Keratinocyte (primary cell): Measurements from ENCODE around the gene MACF1. TPM values are rescaled to one million over a fixed set of nuclear protein-coding genes. Genes with fewer than 3 reads are reported as not detected.

Experiments
- DNase-seq: peaks from one replicate; pipeline ENCODE4 v3.0.0-alpha.2; 2011; ENCODE audit warnings: low read depth, missing footprints, low spot score
- FAIRE-seq: peaks from 2 replicates; lab custom pipeline; 2011; peaks lifted over from hg19 to GRCh38; lab: Jason Lieb, UNC
- H2AFZ ChIP-seq: 2 replicates; pipeline ENCODE4 v1.6.0; 2012; ENCODE audit warnings: low read length, control low read depth, inconsistent platforms; ENCODE audit not compliant: control insufficient read depth
- H3K27ac ChIP-seq: 2 replicates; pipeline ENCODE4 v1.5.1; 2011; ENCODE audit warnings: low read length; ENCODE audit not compliant: control insufficient read depth, insufficient read depth
- H3K27me3 ChIP-seq: 3 replicates; pipeline ENCODE4 v1.6.0; 2011; ENCODE audit warnings: low read length; ENCODE audit not compliant: control insufficient read depth, insufficient read depth; ENCODE audit errors: extremely low read depth
- H3K36me3 ChIP-seq, 2 experiments: 2 replicates in 1 of 2; 3 replicates in 1 of 2; pipeline ENCODE4 v1.5.1; 2011; ENCODE audit warnings: low read length in 2 of 2, mild to moderate bottlenecking in 1 of 2; ENCODE audit not compliant: control insufficient read depth in 2 of 2, insufficient read depth in 2 of 2; ENCODE audit errors: extremely low read depth in 1 of 2
- H3K4me1 ChIP-seq: 3 replicates; pipeline ENCODE4 v1.5.1; 2011; ENCODE audit warnings: low read length; ENCODE audit not compliant: control insufficient read depth, insufficient read depth; ENCODE audit errors: extremely low read depth
- H3K4me2 ChIP-seq: 3 replicates; pipeline ENCODE4 v1.6.0; 2011; ENCODE audit warnings: low read depth, low read length; ENCODE audit not compliant: control insufficient read depth, insufficient read depth; ENCODE audit errors: extremely low read depth
- H3K4me3 ChIP-seq, 3 experiments: fragments of 200-600 bp in 1 of 3; sonication (generic) in 1 of 3; 2 replicates in 2 of 3; 3 replicates in 1 of 3; pipeline ENCODE4 v1.5.1; 2011 to 2016; ENCODE audit warnings: low read length in 3 of 3, mild to moderate bottlenecking in 3 of 3, control low read depth in 2 of 3, inconsistent platforms in 1 of 3, low read depth in 1 of 3, mixed read lengths in 1 of 3, mixed run types in 1 of 3, moderate library complexity in 1 of 3; ENCODE audit not compliant: control insufficient read depth in 2 of 3, insufficient read depth in 2 of 3; ENCODE audit errors: extremely low read depth in 1 of 3
- H3K79me2 ChIP-seq: 2 replicates; pipeline ENCODE4 v1.6.0; 2012; ENCODE audit warnings: low read length; ENCODE audit not compliant: control insufficient read depth, insufficient read depth
- H3K9ac ChIP-seq: 3 replicates; pipeline ENCODE4 v1.6.0; 2011; ENCODE audit warnings: low read length; ENCODE audit not compliant: control insufficient read depth, insufficient read depth; ENCODE audit errors: extremely low read depth
- H3K9me1 ChIP-seq: 3 replicates; pipeline ENCODE4 v1.6.0; 2011; ENCODE audit warnings: low read length; ENCODE audit not compliant: control insufficient read depth, insufficient read depth; ENCODE audit errors: extremely low read depth
- H3K9me3 ChIP-seq: 2 replicates; pipeline ENCODE4 v1.5.1; 2012; ENCODE audit warnings: low read depth, low read length; ENCODE audit not compliant: control insufficient read depth
- H4K20me1 ChIP-seq: 3 replicates; pipeline ENCODE4 v1.6.0; 2011; ENCODE audit warnings: low read length; ENCODE audit not compliant: control insufficient read depth, insufficient read depth; ENCODE audit errors: extremely low read depth
- EZH2 ChIP-seq: IDR thresholded peaks from one replicate; pipeline ENCODE4 v1.6.1; 2012; ENCODE audit warnings: inconsistent platforms, mild to moderate bottlenecking, low read length, moderate library complexity
- dilution Hi-C: fragments of 300-500 bp; cut with MboI; formaldehyde crosslinking; loops from one replicate; pipeline ENCODE4 v1.7.0; 2020; ENCODE audit warnings: low sequenced_read_pairs; ENCODE audit not compliant: extremely low pct_ligation_motif_present
- polyA plus RNA-seq, 5 experiments: library from polyadenylated mRNA; depleted of rRNA in 3 of 5; stranded (reverse) in 3 of 5; stranded (forward) in 1 of 5; unstranded in 1 of 5; fragments of >200 nt; gene quantifications; 1 replicate in 1 of 5; 2 replicates in 3 of 5; 3 replicates in 1 of 5; pipeline versions ENCODE4 v1.2.1 to v1.2.3, GENCODE V29; 2011 to 2012; ENCODE audit warnings: missing spikeins in 2 of 5, low read depth in 1 of 5, low replicate concordance in 1 of 5
- TF ChIP-seq, protein P1 (sequence below), 3 experiments: IDR thresholded peaks in 1 of 3; conservative IDR thresholded peaks in 1 of 3; optimal IDR thresholded peaks in 1 of 3; 2 replicates in 2 of 3; 3 replicates in 1 of 3; pipeline versions ENCODE3 to v1.5.1; 2011; ENCODE audit warnings: low read length in 3 of 3, mild to moderate bottlenecking in 3 of 3, moderate library complexity in 2 of 3, control low read depth in 1 of 3, inconsistent platforms in 1 of 3; ENCODE audit not compliant: insufficient read depth in 2 of 3; ENCODE audit errors: extremely low read depth in 1 of 3

The MACF1 gene
- polyA plus RNA-seq, 1 donor (not counting 4 experiments of a cell fraction or from before 2014, with no cell fraction given) = 111 TPM

DNA sequence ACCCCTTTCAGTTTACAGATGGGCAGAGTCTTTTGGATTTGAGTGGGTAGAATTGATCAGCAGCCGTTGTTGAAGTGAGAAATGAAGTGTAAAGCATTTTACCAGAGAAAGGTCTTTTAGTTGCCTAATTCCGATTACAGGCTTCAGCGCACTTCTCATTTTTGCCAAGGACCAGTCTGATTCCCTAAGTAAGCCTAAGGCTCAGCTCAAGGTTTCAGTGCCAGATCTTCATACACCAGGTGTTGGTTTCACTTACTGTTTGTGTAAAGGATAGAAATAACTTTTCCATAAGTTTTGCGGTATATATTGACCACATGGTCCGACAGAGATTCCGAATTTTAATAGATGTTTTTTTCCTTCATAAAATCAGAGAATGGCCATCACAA, 203.0 kb downstream of the MACF1 start:
- FAIRE-seq = no peak
- H3K4me2 ChIP-seq = peak overlapping the region; percentile 94

DNA sequence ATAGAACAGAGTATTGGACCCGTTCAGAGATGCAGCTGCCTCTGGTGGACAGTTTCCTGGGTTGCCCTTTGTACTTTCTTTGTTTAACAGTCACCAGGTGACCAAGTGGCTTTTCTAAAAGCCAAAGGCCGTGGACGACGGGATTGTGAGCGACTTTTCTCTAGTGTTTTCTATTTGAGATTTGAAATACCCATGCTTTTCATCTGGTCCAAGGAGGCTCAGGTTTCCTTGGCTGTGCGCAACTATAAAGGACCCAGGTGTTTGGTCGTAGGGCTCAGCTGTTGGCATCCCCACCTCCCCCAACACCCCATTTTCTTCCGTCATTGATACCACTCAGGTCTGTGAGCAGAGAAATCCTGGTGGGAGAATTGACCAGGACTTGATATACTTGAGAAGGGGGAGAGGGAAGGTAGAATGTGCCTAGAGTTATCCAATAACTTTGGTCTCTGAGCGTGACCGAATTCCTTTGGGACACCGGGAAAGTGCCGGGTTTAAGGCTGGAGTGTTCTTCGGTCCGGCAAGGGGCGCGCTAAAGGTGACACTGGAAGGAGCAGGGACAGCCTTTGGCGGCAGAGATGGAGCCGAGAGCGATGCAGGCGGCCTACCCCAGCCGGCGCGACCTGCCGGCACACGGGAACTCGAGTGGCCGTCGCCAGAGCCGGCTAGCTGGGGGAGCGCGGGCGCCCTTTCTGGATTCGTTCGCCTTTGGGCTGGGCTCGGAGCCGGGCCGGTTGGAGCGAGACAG, 203.6 kb downstream of the MACF1 start:
- FAIRE-seq (no peak), DNase-seq (no peak)
- Histone ChIP-seq H2AFZ (peak overlapping the region; percentile 2), H3K9ac (peak overlapping the region; percentile 80), H3K36me3 (peaks cover 4 to 24% of the 10 kb centered on the region in 2 experiments), H3K4me3 (peak overlapping the region; percentile 47 to 79 (median 71)), H3K9me1 (peaks cover 3% of the 10 kb centered on the region), H3K27me3 (no peaks in the 10 kb centered on the region), H3K4me2 (peak overlapping the region; percentile 94), H3K27ac (peak overlapping the region; percentile 69), H3K4me1 (peaks cover 66% of the 10 kb centered on the region), H3K79me2 (peaks cover 42% of the 10 kb centered on the region), H4K20me1 (peaks cover 8% of the 10 kb centered on the region), H3K9me3 (no peaks in the 10 kb centered on the region)
- dilution Hi-C loops = no loop called here
- TF ChIP-seq EZH2 = no peak
- TF ChIP-seq, protein P1, sequence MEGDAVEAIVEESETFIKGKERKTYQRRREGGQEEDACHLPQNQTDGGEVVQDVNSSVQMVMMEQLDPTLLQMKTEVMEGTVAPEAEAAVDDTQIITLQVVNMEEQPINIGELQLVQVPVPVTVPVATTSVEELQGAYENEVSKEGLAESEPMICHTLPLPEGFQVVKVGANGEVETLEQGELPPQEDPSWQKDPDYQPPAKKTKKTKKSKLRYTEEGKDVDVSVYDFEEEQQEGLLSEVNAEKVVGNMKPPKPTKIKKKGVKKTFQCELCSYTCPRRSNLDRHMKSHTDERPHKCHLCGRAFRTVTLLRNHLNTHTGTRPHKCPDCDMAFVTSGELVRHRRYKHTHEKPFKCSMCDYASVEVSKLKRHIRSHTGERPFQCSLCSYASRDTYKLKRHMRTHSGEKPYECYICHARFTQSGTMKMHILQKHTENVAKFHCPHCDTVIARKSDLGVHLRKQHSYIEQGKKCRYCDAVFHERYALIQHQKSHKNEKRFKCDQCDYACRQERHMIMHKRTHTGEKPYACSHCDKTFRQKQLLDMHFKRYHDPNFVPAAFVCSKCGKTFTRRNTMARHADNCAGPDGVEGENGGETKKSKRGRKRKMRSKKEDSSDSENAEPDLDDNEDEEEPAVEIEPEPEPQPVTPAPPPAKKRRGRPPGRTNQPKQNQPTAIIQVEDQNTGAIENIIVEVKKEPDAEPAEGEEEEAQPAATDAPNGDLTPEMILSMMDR (optimal IDR thresholded peaks at IDR 0.05 in 1 of 3, IDR thresholded peaks at IDR 0.05 in 1 of 3, conservative IDR thresholded peaks at IDR 0.05 in 1 of 3; ENCODE audit: extremely low read depth in 1 of 3, insufficient read depth in 2 of 3, low read length in 3 of 3) = no peak

More for the DNA sequence above, 203.0 kb downstream of the MACF1 start:
- dilution Hi-C loops = no loop called here
- peaks cover 3% of the 10 kb centered on the region for H3K9me1 ChIP-seq
- peaks cover 4% of the 10 kb centered on the region for H4K20me1 ChIP-seq
- peaks cover 2 to 19% of the 10 kb centered on the region in 2 experiments for H3K36me3 ChIP-seq
- peaks cover 38% of the 10 kb centered on the region for H3K79me2 ChIP-seq
- no peak overlapping the region for H2AFZ ChIP-seq
- peaks cover 66% of the 10 kb centered on the region for H3K4me1 ChIP-seq
- H3K9me3 ChIP-seq = no peaks in the 10 kb centered on the region
- H3K27ac ChIP-seq = peak overlapping the region; percentile 1
- TF ChIP-seq EZH2 = no peak
- TF ChIP-seq, protein P1 (optimal IDR thresholded peaks at IDR 0.05 in 1 of 3, IDR thresholded peaks at IDR 0.05 in 1 of 3, conservative IDR thresholded peaks at IDR 0.05 in 1 of 3; ENCODE audit: extremely low read depth in 1 of 3, insufficient read depth in 2 of 3, low read length in 3 of 3) = no peak
- peak overlapping the region; percentile 80 for H3K9ac ChIP-seq
- peak overlapping the region in 1 of 3 experiments; percentile 9 for H3K4me3 ChIP-seq
- H3K27me3 ChIP-seq = no peaks in the 10 kb centered on the region
- no peak for DNase-seq
